Neural progenitor cell (in vitro differentiated cells): ENCODE measurements around the gene CHAD. TPM values are rescaled to one million over a fixed set of nuclear protein-coding genes. Genes with fewer than 3 reads are reported as not detected.

Source experiments
- DNase-seq: peaks from one replicate; pipeline ENCODE4 v3.0.0-alpha.2; 2016; ENCODE audit warnings: low spot score
- H2AFZ ChIP-seq: fragments of 200-600 bp; sonication (generic); replicated peaks from 2 replicates; pipeline ENCODE4 v1.6.1; 2016; ENCODE audit warnings: antibody characterized with exemption
- H3F3A ChIP-seq: fragments of 200-600 bp; sonication (generic); 2 replicates; pipeline ENCODE4 v1.6.1; 2016; ENCODE audit warnings: antibody characterized with exemption, low read depth
- H3K27ac ChIP-seq: fragments of 200-600 bp; sonication (generic); 2 replicates; pipeline ENCODE4 v1.5.1; 2016; ENCODE audit warnings: mild to moderate bottlenecking
- H3K27me3 ChIP-seq: fragments of 200-600 bp; sonication (generic); 2 replicates; pipeline ENCODE4 v1.6.1; 2016; ENCODE audit warnings: mild to moderate bottlenecking, moderate library complexity
- H3K36me3 ChIP-seq: fragments of 200-600 bp; sonication (generic); 2 replicates; pipeline ENCODE4 v1.5.1; 2016
- H3K4me1 ChIP-seq: fragments of 200-600 bp; sonication (generic); 2 replicates; pipeline ENCODE4 v1.6.1; 2016; ENCODE audit warnings: mixed run types
- H3K4me2 ChIP-seq: fragments of 200-600 bp; sonication (generic); 2 replicates; pipeline ENCODE4 v1.6.1; 2016
- H3K4me3 ChIP-seq: fragments of 200-600 bp; sonication (generic); 2 replicates; pipeline ENCODE4 v1.5.1; 2016
- H3K79me2 ChIP-seq: fragments of 200-600 bp; sonication (generic); 2 replicates; pipeline ENCODE4 v1.6.1; 2016; ENCODE audit warnings: low read depth
- H3K9ac ChIP-seq: fragments of 200-600 bp; sonication (generic); 2 replicates; pipeline ENCODE4 v1.6.1; 2016
- H3K9me3 ChIP-seq: fragments of 200-600 bp; sonication (generic); 2 replicates; pipeline ENCODE4 v1.5.1; 2016; ENCODE audit warnings: low read depth
- H4K20me1 ChIP-seq: fragments of 200-600 bp; sonication (generic); 2 replicates; pipeline ENCODE4 v1.6.1; 2016; ENCODE audit warnings: low read depth
- H3K27ac Mint-ChIP-seq: 3 replicates; pipeline ENCODE4 v1.8.0; 2021; ENCODE audit warnings: mixed read lengths
- H3K27me3 Mint-ChIP-seq: 2 replicates; pipeline ENCODE4 v1.8.0; 2022; ENCODE audit warnings: low read depth, mild to moderate bottlenecking, inconsistent platforms, moderate library complexity, mixed read lengths; ENCODE audit not compliant: insufficient read depth
- H3K36me3 Mint-ChIP-seq: 3 replicates; pipeline ENCODE4 v1.8.0; 2021; ENCODE audit warnings: mixed read lengths
- H3K4me1 Mint-ChIP-seq: 3 replicates; pipeline ENCODE4 v1.8.0; 2021; ENCODE audit warnings: mixed read lengths
- H3K4me3 Mint-ChIP-seq: 3 replicates; pipeline ENCODE4 v1.8.0; 2021; ENCODE audit warnings: mild to moderate bottlenecking, moderate library complexity, mixed read lengths
- H3K9me3 Mint-ChIP-seq: 3 replicates; pipeline ENCODE4 v1.8.0; 2020; ENCODE audit warnings: mixed read lengths
- CTCF ChIP-seq: fragments of 200-600 bp; sonication (generic); IDR thresholded peaks from 2 replicates; pipeline ENCODE4 v1.5.1; 2017; ENCODE audit warnings: antibody characterized with exemption, mild to moderate bottlenecking
- EZH2 ChIP-seq: fragments of 200-600 bp; sonication (generic); IDR thresholded peaks from 2 replicates; pipeline ENCODE4 v1.6.1; 2017; ENCODE audit warnings: antibody characterized with exemption, mild to moderate bottlenecking, moderate library complexity
- EZH2phosphoT487 ChIP-seq: fragments of 200-600 bp; sonication (generic); IDR thresholded peaks from 2 replicates; pipeline ENCODE4 v1.6.1; 2017; ENCODE audit warnings: antibody characterized with exemption
- total RNA-seq: library from RNA; depleted of rRNA; stranded (reverse); fragments of >200 nt; gene quantifications from 2 replicates; pipeline ENCODE4 v1.2.3, GENCODE V29; 2015; ENCODE audit warnings: low replicate concordance

CHAD gene
- total RNA-seq, 1 donor from 2014 or later, result not detected

GRCh38 chr17:50498021-50498874 is 29.6 kb upstream of the CHAD start:
- peaks cover 10% of the 10 kb centered on the region for H3K27me3 Mint-ChIP-seq
- no peak overlapping the region for H3K27ac Mint-ChIP-seq
- no peak overlapping the region for H3K9ac ChIP-seq
- no peak for TF ChIP-seq EZH2phosphoT487
- TF ChIP-seq CTCF, result no peak
- no peak for TF ChIP-seq EZH2
- H3K4me1 Mint-ChIP-seq, result peaks cover 16% of the 10 kb centered on the region
- no peak overlapping the region for H3K27ac ChIP-seq
- H4K20me1 ChIP-seq, result no peaks in the 10 kb centered on the region
- H3K36me3 Mint-ChIP-seq, result no peaks in the 10 kb centered on the region
- DNase-seq, result no peak
- no peaks in the 10 kb centered on the region for H3K36me3 ChIP-seq
- H3K9me3 ChIP-seq, result no peaks in the 10 kb centered on the region
- H3K27me3 ChIP-seq, result no peaks in the 10 kb centered on the region
- H3K4me3 ChIP-seq, result no peak overlapping the region
- H3K9me3 Mint-ChIP-seq, result no peaks in the 10 kb centered on the region
- no peak overlapping the region for H3K4me2 ChIP-seq
- peaks cover 5% of the 10 kb centered on the region for H3F3A ChIP-seq
- no peak overlapping the region for H3K4me3 Mint-ChIP-seq
- H3K4me1 ChIP-seq, result peaks cover under 1% of the 10 kb centered on the region
- H3K79me2 ChIP-seq, result no peaks in the 10 kb centered on the region
- no peak overlapping the region for H2AFZ ChIP-seq

- no peaks in the 10 kb centered on the region for H3K79me2 ChIP-seq
- no peak overlapping the region for H3K27ac Mint-ChIP-seq
- peaks cover 7% of the 10 kb centered on the region for H3K27me3 Mint-ChIP-seq
- no peaks in the 10 kb centered on the region for H3K9me3 Mint-ChIP-seq
- no peak overlapping the region for H2AFZ ChIP-seq
- no peak overlapping the region for H3K4me3 Mint-ChIP-seq
- TF ChIP-seq EZH2 (no peak), CTCF (no peak), EZH2phosphoT487 (no peak)
- no peak overlapping the region for H3K9ac ChIP-seq
- no peaks in the 10 kb centered on the region for H3F3A ChIP-seq
- H3K36me3 ChIP-seq, result no peaks in the 10 kb centered on the region
- no peaks in the 10 kb centered on the region for H4K20me1 ChIP-seq
- no peak overlapping the region for H3K27ac ChIP-seq
- peaks cover 2% of the 10 kb centered on the region for H3K4me1 Mint-ChIP-seq
- H3K36me3 Mint-ChIP-seq, result no peaks in the 10 kb centered on the region
- H3K4me1 ChIP-seq, result no peaks in the 10 kb centered on the region
- H3K27me3 ChIP-seq, result no peaks in the 10 kb centered on the region
- DNase-seq, result no peak
- no peak overlapping the region for H3K4me2 ChIP-seq
- no peak overlapping the region for H3K4me3 ChIP-seq
- no peaks in the 10 kb centered on the region for H3K9me3 ChIP-seq
Measured at GRCh38 chr17:50495918-50496317, 27.2 kb upstream of the CHAD start.

GRCh38 chr17:50495217-50495823 is 26.6 kb upstream of the CHAD start:
- H3K4me3 Mint-ChIP-seq, result no peak overlapping the region
- peaks cover 2% of the 10 kb centered on the region for H3K4me1 Mint-ChIP-seq
- no peak overlapping the region for H3K27ac Mint-ChIP-seq

More at GRCh38 chr17:50495217-50495823, 26.6 kb upstream of the CHAD start:
- DNase-seq, result no peak
- no peaks in the 10 kb centered on the region for H4K20me1 ChIP-seq
- peaks cover 7% of the 10 kb centered on the region for H3K27me3 Mint-ChIP-seq
- no peak overlapping the region for H2AFZ ChIP-seq
- H3K4me3 ChIP-seq, result no peak overlapping the region
- H3K27ac ChIP-seq, result no peak overlapping the region
- TF ChIP-seq EZH2phosphoT487 (no peak), EZH2 (no peak), CTCF (no peak)
- no peaks in the 10 kb centered on the region for H3K27me3 ChIP-seq
- H3K4me1 ChIP-seq, result no peaks in the 10 kb centered on the region
- H3K36me3 ChIP-seq, result no peaks in the 10 kb centered on the region
- no peak overlapping the region for H3K4me2 ChIP-seq
- H3K9me3 Mint-ChIP-seq, result no peaks in the 10 kb centered on the region
- no peaks in the 10 kb centered on the region for H3K79me2 ChIP-seq
- H3K9me3 ChIP-seq, result no peaks in the 10 kb centered on the region
- H3F3A ChIP-seq, result no peaks in the 10 kb centered on the region
- H3K36me3 Mint-ChIP-seq, result no peaks in the 10 kb centered on the region
- H3K9ac ChIP-seq, result no peak overlapping the region
